SK-N-SH treated with all-trans-retinoic acid at 6 μM for 48 hours (cell line): ENCODE data around the gene SMARCA2.

Source experiments
- ATAC-seq: fragments of 200-7000 bp; cut with Tn5 transposase; 3 replicates; pipeline ENCODE4 v1.9.1; 2020; ENCODE audit warnings: mild to moderate bottlenecking, moderate library complexity
- ARNTL ChIP-seq: fragments of 450-650 bp; formaldehyde crosslinking; IDR thresholded peaks from 2 replicates; pipeline ENCODE4 v1.5.0; 2020; ENCODE audit warnings: low read depth, mild to moderate bottlenecking, moderate library complexity, borderline replicate concordance
- BACH2 ChIP-seq: fragments of 250-450 bp; sonication (Bioruptor Pico); IDR thresholded peaks from 2 replicates; pipeline ENCODE4 v1.9.0; 2021; ENCODE audit warnings: mild to moderate bottlenecking, borderline replicate concordance
- GLIS3 ChIP-seq: fragments of 250-450 bp; sonication (Bioruptor Pico); IDR thresholded peaks from 2 replicates; pipeline ENCODE4 v1.5.0; 2020; ENCODE audit warnings: mild to moderate bottlenecking, moderate library complexity
- ISL1 ChIP-seq: fragments of 250-450 bp; sonication (Bioruptor Pico); IDR thresholded peaks from 2 replicates; pipeline ENCODE4 v2.1.2; 2022; ENCODE audit warnings: mild to moderate bottlenecking, moderate library complexity
- OSR1 ChIP-seq: fragments of 250-450 bp; sonication (Bioruptor Pico); IDR thresholded peaks from 2 replicates; pipeline ENCODE4 v1.8.0; 2022; ENCODE audit warnings: moderate library complexity, mild to moderate bottlenecking, inconsistent platforms
- RARB ChIP-seq: fragments of 250-450 bp; sonication (Bioruptor Pico); IDR thresholded peaks from 2 replicates; pipeline ENCODE4 v1.8.0; 2021; ENCODE audit warnings: mild to moderate bottlenecking, moderate library complexity
- SNAI2 ChIP-seq: fragments of 250-450 bp; sonication (Bioruptor Pico); IDR thresholded peaks from 2 replicates; pipeline ENCODE4 v1.5.0; 2020; ENCODE audit warnings: mild to moderate bottlenecking, moderate library complexity
- TCF4 ChIP-seq: fragments of 250-450 bp; sonication (Bioruptor Pico); IDR thresholded peaks from 2 replicates; pipeline ENCODE4 v1.8.0; 2021; ENCODE audit warnings: mild to moderate bottlenecking, moderate library complexity, borderline replicate concordance
- TOX ChIP-seq: fragments of 250-450 bp; sonication (Bioruptor Pico); IDR thresholded peaks from 2 replicates; pipeline ENCODE4 v1.8.0; 2021; ENCODE audit warnings: mild to moderate bottlenecking, moderate library complexity, borderline replicate concordance
- ZC3H10 ChIP-seq: fragments of 250-450 bp; sonication (Bioruptor Pico); IDR thresholded peaks from 2 replicates; pipeline ENCODE4 v1.5.1; 2021; ENCODE audit warnings: mild to moderate bottlenecking, moderate library complexity
- ZFP3 ChIP-seq: fragments of 250-450 bp; sonication (Bioruptor Pico); IDR thresholded peaks from 2 replicates; pipeline ENCODE4 v1.5.0; 2020; ENCODE audit warnings: mild to moderate bottlenecking, moderate library complexity
- ZFP30 ChIP-seq: fragments of 450-650 bp; formaldehyde crosslinking; IDR thresholded peaks from 2 replicates; pipeline ENCODE4 v1.5.0; 2022; ENCODE audit warnings: mild to moderate bottlenecking, moderate library complexity
- ZNF565 ChIP-seq: fragments of 450-650 bp; formaldehyde crosslinking; conservative IDR thresholded peaks from 2 replicates; pipeline ENCODE4 v1.5.0; 2020; ENCODE audit warnings: low read depth, mild to moderate bottlenecking, moderate library complexity
- ZNF70 ChIP-seq: fragments of 450-650 bp; formaldehyde crosslinking; IDR thresholded peaks from 2 replicates; pipeline ENCODE4 v1.5.0; 2020; ENCODE audit warnings: mild to moderate bottlenecking, moderate library complexity
- ZNF8 ChIP-seq: fragments of 450-650 bp; formaldehyde crosslinking; IDR thresholded peaks from 2 replicates; pipeline ENCODE4 v1.5.0; 2020; ENCODE audit warnings: mild to moderate bottlenecking, moderate library complexity
- TF ChIP-seq, protein P1 (sequence below): fragments of 250-450 bp; sonication (Bioruptor Pico); IDR thresholded peaks from 2 replicates; pipeline ENCODE4 v1.8.0; 2020; ENCODE audit warnings: mild to moderate bottlenecking, moderate library complexity, borderline replicate concordance
- TF ChIP-seq, protein P2 (sequence below): fragments of 250-450 bp; sonication (Bioruptor Pico); IDR thresholded peaks from 2 replicates; pipeline ENCODE4 v1.5.1; 2021; ENCODE audit warnings: mild to moderate bottlenecking, moderate library complexity
- TF ChIP-seq, protein P3 (sequence below): fragments of 250-450 bp; sonication (Bioruptor Pico); IDR thresholded peaks from 2 replicates; pipeline ENCODE4 v1.8.0; 2021; ENCODE audit warnings: low read depth, mild to moderate bottlenecking, moderate library complexity, borderline replicate concordance
- TF ChIP-seq, protein P4 (sequence below): fragments of 250-450 bp; sonication (Bioruptor Pico); IDR thresholded peaks from 2 replicates; pipeline ENCODE4 v1.5.0; 2020; ENCODE audit warnings: mild to moderate bottlenecking, moderate library complexity
- TF ChIP-seq, protein P5 (sequence below): fragments of 250-450 bp; sonication (Bioruptor Pico); IDR thresholded peaks from 2 replicates; pipeline ENCODE4 v1.5.1; 2020; ENCODE audit warnings: low read depth, mild to moderate bottlenecking, moderate library complexity

SMARCA2 gene

DNA sequence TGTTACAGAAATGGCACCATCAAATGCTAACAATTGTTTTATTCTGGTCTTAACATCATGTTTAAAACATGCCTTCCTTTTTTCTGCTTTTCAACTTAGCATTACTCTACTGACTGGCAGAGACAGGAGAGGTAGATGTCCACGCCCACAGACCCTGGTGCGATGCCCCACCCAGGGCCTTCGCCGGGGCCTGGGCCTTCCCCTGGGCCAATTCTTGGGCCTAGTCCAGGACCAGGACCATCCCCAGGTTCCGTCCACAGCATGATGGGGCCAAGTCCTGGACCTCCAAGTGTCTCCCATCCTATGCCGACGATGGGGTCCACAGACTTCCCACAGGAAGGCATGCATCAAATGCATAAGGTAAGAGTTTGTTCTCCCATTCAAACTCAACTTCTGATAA lies 13.7 kb downstream of the SMARCA2 start (continued):
- TF ChIP-seq, protein P1, sequence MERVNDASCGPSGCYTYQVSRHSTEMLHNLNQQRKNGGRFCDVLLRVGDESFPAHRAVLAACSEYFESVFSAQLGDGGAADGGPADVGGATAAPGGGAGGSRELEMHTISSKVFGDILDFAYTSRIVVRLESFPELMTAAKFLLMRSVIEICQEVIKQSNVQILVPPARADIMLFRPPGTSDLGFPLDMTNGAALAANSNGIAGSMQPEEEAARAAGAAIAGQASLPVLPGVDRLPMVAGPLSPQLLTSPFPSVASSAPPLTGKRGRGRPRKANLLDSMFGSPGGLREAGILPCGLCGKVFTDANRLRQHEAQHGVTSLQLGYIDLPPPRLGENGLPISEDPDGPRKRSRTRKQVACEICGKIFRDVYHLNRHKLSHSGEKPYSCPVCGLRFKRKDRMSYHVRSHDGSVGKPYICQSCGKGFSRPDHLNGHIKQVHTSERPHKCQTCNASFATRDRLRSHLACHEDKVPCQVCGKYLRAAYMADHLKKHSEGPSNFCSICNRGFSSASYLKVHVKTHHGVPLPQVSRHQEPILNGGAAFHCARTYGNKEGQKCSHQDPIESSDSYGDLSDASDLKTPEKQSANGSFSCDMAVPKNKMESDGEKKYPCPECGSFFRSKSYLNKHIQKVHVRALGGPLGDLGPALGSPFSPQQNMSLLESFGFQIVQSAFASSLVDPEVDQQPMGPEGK (CRISPR knock-in tag) = no peak
- no peak for TF ChIP-seq TOX (CRISPR knock-in tag)

DNA sequence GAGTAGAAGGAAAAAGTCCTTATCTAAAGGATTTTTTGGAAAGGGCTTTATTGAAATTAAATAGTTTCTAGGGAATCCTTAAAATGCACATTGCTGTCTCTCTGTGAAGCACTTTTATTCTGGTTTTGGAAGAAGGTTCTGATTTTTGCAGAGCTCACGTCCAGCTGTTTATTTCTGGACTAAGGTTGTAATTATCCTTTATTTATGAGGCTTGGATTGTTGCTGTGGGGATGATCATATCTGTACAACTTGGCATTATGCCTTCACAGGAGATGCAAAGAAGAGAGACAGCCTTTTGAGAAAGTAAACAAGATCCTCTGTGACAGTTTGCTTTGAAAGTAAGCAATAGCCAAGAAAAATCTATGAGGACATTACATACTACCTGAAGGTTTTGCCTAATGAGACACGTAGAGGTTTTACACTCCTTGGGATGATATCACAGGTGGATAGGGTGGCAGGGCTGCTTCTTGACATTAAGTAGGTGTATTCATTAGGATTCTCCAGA lies 14.6 kb downstream of the SMARCA2 start:
- TF ChIP-seq ZFP30 (CRISPR knock-in tag) (no peak), ISL1 (no peak), BACH2 (CRISPR knock-in tag) (no peak), ARNTL (no peak), SNAI2 (CRISPR knock-in tag) (no peak), ZNF8 (CRISPR knock-in tag) (no peak), RARB (no peak), TCF4 (CRISPR knock-in tag) (no peak), OSR1 (CRISPR knock-in tag) (no peak), TOX (CRISPR knock-in tag) (no peak), GLIS3 (CRISPR knock-in tag) (no peak), ZNF70 (CRISPR knock-in tag) (no peak), ZC3H10 (CRISPR knock-in tag) (no peak)
- TF ChIP-seq, protein P2, sequence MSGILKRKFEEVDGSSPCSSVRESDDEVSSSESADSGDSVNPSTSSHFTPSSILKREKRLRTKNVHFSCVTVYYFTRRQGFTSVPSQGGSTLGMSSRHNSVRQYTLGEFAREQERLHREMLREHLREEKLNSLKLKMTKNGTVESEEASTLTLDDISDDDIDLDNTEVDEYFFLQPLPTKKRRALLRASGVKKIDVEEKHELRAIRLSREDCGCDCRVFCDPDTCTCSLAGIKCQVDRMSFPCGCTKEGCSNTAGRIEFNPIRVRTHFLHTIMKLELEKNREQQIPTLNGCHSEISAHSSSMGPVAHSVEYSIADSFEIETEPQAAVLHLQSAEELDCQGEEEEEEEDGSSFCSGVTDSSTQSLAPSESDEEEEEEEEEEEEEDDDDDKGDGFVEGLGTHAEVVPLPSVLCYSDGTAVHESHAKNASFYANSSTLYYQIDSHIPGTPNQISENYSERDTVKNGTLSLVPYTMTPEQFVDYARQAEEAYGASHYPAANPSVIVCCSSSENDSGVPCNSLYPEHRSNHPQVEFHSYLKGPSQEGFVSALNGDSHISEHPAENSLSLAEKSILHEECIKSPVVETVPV (CRISPR knock-in tag) = no peak
- TF ChIP-seq, protein P3, sequence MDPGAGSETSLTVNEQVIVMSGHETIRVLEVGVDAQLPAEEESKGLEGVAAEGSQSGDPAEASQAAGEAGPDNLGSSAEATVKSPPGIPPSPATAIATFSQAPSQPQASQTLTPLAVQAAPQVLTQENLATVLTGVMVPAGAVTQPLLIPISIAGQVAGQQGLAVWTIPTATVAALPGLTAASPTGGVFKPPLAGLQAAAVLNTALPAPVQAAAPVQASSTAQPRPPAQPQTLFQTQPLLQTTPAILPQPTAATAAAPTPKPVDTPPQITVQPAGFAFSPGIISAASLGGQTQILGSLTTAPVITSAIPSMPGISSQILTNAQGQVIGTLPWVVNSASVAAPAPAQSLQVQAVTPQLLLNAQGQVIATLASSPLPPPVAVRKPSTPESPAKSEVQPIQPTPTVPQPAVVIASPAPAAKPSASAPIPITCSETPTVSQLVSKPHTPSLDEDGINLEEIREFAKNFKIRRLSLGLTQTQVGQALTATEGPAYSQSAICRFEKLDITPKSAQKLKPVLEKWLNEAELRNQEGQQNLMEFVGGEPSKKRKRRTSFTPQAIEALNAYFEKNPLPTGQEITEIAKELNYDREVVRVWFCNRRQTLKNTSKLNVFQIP = no peak
- TF ChIP-seq, protein P4, sequence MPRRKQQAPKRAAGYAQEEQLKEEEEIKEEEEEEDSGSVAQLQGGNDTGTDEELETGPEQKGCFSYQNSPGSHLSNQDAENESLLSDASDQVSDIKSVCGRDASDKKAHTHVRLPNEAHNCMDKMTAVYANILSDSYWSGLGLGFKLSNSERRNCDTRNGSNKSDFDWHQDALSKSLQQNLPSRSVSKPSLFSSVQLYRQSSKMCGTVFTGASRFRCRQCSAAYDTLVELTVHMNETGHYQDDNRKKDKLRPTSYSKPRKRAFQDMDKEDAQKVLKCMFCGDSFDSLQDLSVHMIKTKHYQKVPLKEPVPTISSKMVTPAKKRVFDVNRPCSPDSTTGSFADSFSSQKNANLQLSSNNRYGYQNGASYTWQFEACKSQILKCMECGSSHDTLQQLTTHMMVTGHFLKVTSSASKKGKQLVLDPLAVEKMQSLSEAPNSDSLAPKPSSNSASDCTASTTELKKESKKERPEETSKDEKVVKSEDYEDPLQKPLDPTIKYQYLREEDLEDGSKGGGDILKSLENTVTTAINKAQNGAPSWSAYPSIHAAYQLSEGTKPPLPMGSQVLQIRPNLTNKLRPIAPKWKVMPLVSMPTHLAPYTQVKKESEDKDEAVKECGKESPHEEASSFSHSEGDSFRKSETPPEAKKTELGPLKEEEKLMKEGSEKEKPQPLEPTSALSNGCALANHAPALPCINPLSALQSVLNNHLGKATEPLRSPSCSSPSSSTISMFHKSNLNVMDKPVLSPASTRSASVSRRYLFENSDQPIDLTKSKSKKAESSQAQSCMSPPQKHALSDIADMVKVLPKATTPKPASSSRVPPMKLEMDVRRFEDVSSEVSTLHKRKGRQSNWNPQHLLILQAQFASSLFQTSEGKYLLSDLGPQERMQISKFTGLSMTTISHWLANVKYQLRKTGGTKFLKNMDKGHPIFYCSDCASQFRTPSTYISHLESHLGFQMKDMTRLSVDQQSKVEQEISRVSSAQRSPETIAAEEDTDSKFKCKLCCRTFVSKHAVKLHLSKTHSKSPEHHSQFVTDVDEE (CRISPR knock-in tag) = no peak
- TF ChIP-seq, protein P5, sequence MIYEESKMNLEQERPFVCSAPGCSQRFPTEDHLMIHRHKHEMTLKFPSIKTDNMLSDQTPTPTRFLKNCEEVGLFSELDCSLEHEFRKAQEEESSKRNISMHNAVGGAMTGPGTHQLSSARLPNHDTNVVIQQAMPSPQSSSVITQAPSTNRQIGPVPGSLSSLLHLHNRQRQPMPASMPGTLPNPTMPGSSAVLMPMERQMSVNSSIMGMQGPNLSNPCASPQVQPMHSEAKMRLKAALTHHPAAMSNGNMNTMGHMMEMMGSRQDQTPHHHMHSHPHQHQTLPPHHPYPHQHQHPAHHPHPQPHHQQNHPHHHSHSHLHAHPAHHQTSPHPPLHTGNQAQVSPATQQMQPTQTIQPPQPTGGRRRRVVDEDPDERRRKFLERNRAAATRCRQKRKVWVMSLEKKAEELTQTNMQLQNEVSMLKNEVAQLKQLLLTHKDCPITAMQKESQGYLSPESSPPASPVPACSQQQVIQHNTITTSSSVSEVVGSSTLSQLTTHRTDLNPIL = no peak
- TF ChIP-seq, protein P1 (CRISPR knock-in tag) = no peak
- no peak for ATAC-seq

DNA sequence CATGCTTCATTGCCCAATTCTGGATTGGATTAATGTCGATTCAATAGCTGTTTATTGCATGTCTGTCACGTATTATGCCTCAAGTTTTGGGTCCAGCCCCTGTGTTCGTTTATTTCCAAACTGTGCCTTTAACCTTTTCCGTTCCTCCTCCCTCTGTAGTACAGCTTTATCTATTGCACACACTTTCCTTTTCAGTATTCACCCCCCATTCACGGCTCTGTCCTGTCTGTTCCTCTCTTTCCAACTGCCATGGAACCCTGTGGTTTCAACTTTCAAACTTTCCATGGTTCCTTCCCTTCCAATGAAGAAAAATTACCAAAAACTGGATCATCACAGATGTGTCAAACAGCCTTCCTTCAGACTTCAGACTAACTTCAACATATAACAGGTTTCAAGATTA lies 17.1 kb downstream of the SMARCA2 start:
- TF ChIP-seq OSR1 (CRISPR knock-in tag) = no peak
- no peak for TF ChIP-seq ZNF8 (CRISPR knock-in tag)
- TF ChIP-seq ARNTL = no peak
- TF ChIP-seq ZNF565 (CRISPR knock-in tag) = no peak
- no peak for TF ChIP-seq TCF4 (CRISPR knock-in tag)
- TF ChIP-seq ZFP3 (CRISPR knock-in tag) = no peak
- no peak for TF ChIP-seq ZFP30 (CRISPR knock-in tag)
- TF ChIP-seq, protein P2 (CRISPR knock-in tag) = no peak
- no peak for TF ChIP-seq TOX (CRISPR knock-in tag)
- TF ChIP-seq, all 23 proteins: peak for 0
- ATAC-seq = no peak
